Liver (tissue), 9 donors: ENCODE results near the gene ABCA13. TPM values are rescaled to one million over a fixed set of nuclear protein-coding genes. Genes with fewer than 3 reads are reported as not detected.

Experiments used
- DNase-seq: peaks from one replicate; pipeline ENCODE4 v3.0.0-alpha.2; 2017; ENCODE audit warnings: low spot score
- H3K27ac ChIP-seq, 2 donors: one replicate each; pipeline ENCODE4 v1.7.0; 2013; ENCODE audit warnings: inconsistent platforms in 2 of 2, low read length in 2 of 2, control low read depth in 1 of 2, low read depth in 1 of 2, mild to moderate bottlenecking in 1 of 2
- H3K27me3 ChIP-seq, 4 donors: one replicate each; pipeline versions ENCODE4 v1.6.1 to v1.7.0; 2013; ENCODE audit warnings: low read length in 3 of 4, inconsistent platforms in 1 of 4, mild to moderate bottlenecking in 1 of 4, moderate library complexity in 1 of 4; ENCODE audit not compliant: control insufficient read depth in 4 of 4, insufficient read depth in 4 of 4
- H3K36me3 ChIP-seq, 4 donors: one replicate each; pipeline versions ENCODE4 v1.6.1 to v1.7.0; 2013; ENCODE audit warnings: low read length in 3 of 4, mild to moderate bottlenecking in 3 of 4, low read depth in 1 of 4, moderate library complexity in 1 of 4; ENCODE audit not compliant: control insufficient read depth in 4 of 4, insufficient read depth in 3 of 4
- H3K4me1 ChIP-seq, 4 donors: one replicate each; pipeline versions ENCODE4 v1.6.1 to v1.7.0; 2013; ENCODE audit warnings: low read length in 3 of 4, mild to moderate bottlenecking in 3 of 4, moderate library complexity in 1 of 4; ENCODE audit not compliant: control insufficient read depth in 4 of 4, insufficient read depth in 4 of 4
- H3K4me3 ChIP-seq, 3 donors: one replicate each; pipeline versions ENCODE4 v1.6.1 to v1.7.0; 2013; ENCODE audit warnings: low read length in 3 of 3, control low read depth in 1 of 3, low read depth in 1 of 3, mild to moderate bottlenecking in 1 of 3
- H3K9ac ChIP-seq, 2 donors: one replicate each; pipeline ENCODE4 v1.7.0; 2013; ENCODE audit warnings: low read length in 2 of 2, mild to moderate bottlenecking in 2 of 2, moderate library complexity in 2 of 2, control low read depth in 1 of 2, low read depth in 1 of 2
- H3K9me3 ChIP-seq, 4 donors: one replicate each; pipeline versions ENCODE4 v1.6.1 to v1.7.0; 2013; ENCODE audit warnings: low read length in 3 of 4; ENCODE audit not compliant: control insufficient read depth in 4 of 4
- CTCF ChIP-seq: fragments of 150-350 bp; IDR thresholded peaks from 2 replicates; pipeline ENCODE4 v1.5.1; 2017; ENCODE audit warnings: improper control_type of control experiment, low read depth, low read length; ENCODE audit not compliant: missing input control
- EGR1 ChIP-seq, 2 donors: IDR thresholded peaks; 2 replicates each; pipeline ENCODE4 v1.6.1; 2016 to 2018; ENCODE audit warnings: antibody characterized with exemption in 2 of 2, low read depth in 2 of 2
- FOXA1 ChIP-seq: IDR thresholded peaks from 2 replicates; pipeline ENCODE4 v1.6.1; 2016; ENCODE audit warnings: antibody characterized with exemption
- FOXA2 ChIP-seq: IDR thresholded peaks from 2 replicates; pipeline ENCODE4 v1.6.1; 2016; ENCODE audit warnings: antibody characterized with exemption
- GABPA ChIP-seq, 2 donors: IDR thresholded peaks in 1 of 2; conservative IDR thresholded peaks in 1 of 2; 2 replicates each; pipeline ENCODE4 v1.6.1; 2016; ENCODE audit warnings: antibody characterized with exemption in 2 of 2, mild to moderate bottlenecking in 1 of 2, moderate library complexity in 1 of 2
- HNF4A ChIP-seq, 2 donors: conservative IDR thresholded peaks; 2 replicates each; pipeline ENCODE4 v1.6.1; 2016; ENCODE audit warnings: antibody characterized with exemption in 2 of 2, mild to moderate bottlenecking in 2 of 2
- HNF4G ChIP-seq: IDR thresholded peaks from 2 replicates; pipeline ENCODE4 v1.6.1; 2016; ENCODE audit warnings: antibody characterized with exemption
- JUND ChIP-seq, 2 donors: IDR thresholded peaks; 2 replicates each; pipeline ENCODE4 v1.6.1; 2016; ENCODE audit warnings: antibody characterized with exemption in 2 of 2
- NR2F2 ChIP-seq: IDR thresholded peaks from 2 replicates; pipeline ENCODE4 v1.6.1; 2016; ENCODE audit warnings: antibody characterized with exemption
- RAD21 ChIP-seq, 2 donors: IDR thresholded peaks; 2 replicates each; pipeline ENCODE4 v1.6.1; 2016; ENCODE audit warnings: antibody characterized with exemption in 2 of 2, mild to moderate bottlenecking in 2 of 2
- REST ChIP-seq: IDR thresholded peaks from 2 replicates; pipeline ENCODE4 v1.6.1; 2016; ENCODE audit warnings: antibody characterized with exemption, mild to moderate bottlenecking
- RXRA ChIP-seq, 2 donors: IDR thresholded peaks; 2 replicates each; pipeline ENCODE4 v1.6.1; 2017 to 2018; ENCODE audit warnings: antibody characterized with exemption in 2 of 2, mild to moderate bottlenecking in 1 of 2
- SP1 ChIP-seq: IDR thresholded peaks from 2 replicates; pipeline ENCODE4 v1.6.1; 2018; ENCODE audit warnings: antibody characterized with exemption, mild to moderate bottlenecking
- TAF1 ChIP-seq: conservative IDR thresholded peaks from 2 replicates; pipeline ENCODE4 v1.6.1; 2016; ENCODE audit warnings: antibody characterized with exemption, mild to moderate bottlenecking
- YY1 ChIP-seq: IDR thresholded peaks from 2 replicates; pipeline ENCODE4 v1.6.1; 2016; ENCODE audit warnings: antibody characterized with exemption, mild to moderate bottlenecking
- WGBS: extraction: QIAGEN DNeasy Blood & Tissue Kit; methylation state at CpG from one replicate; pipeline ENCODE4 v1.1.7; 2013; 5-methylcytosine and 5-hydroxymethylcytosine counted together
- polyA plus RNA-seq, 2 donors: library from polyadenylated mRNA; stranded (reverse) in 1 of 2; unstranded in 1 of 2; fragments of 200-250 nt in 1 of 2; fragments of >200 nt in 1 of 2; fragmentation: Nextera tagmentation in 1 of 2; extraction: Ambion mirVana in 1 of 2; gene quantifications; one replicate each; pipeline versions ENCODE4 v1.2.1 to v1.2.3, GENCODE V29; 2013 to 2015
- total RNA-seq, 2 donors: library from RNA; depleted of rRNA; stranded (reverse); fragments of >200 nt; gene quantifications; one replicate each; pipeline ENCODE4 v1.2.3, GENCODE V29; 2014
- TF ChIP-seq, protein P1 (sequence below): IDR thresholded peaks from 2 replicates; pipeline ENCODE4 v1.6.1; 2016; ENCODE audit warnings: antibody characterized with exemption
- TF ChIP-seq, protein P2 (sequence below): IDR thresholded peaks from 2 replicates; pipeline ENCODE4 v1.6.1; 2016; ENCODE audit warnings: antibody characterized with exemption
- TF ChIP-seq, protein P3 (sequence below): IDR thresholded peaks from 2 replicates; pipeline ENCODE4 v1.6.1; 2016; ENCODE audit warnings: antibody characterized with exemption
- donor health status: healthy.
- donor health status: healthy.
- donor health status: healthy.
- donor health status: healthy.
- donor health status: healthy.

ABCA13 gene
- total and polyA plus RNA-seq, 4 donors: 0.22 to 1.0 (median 0.66) TPM

DNA sequence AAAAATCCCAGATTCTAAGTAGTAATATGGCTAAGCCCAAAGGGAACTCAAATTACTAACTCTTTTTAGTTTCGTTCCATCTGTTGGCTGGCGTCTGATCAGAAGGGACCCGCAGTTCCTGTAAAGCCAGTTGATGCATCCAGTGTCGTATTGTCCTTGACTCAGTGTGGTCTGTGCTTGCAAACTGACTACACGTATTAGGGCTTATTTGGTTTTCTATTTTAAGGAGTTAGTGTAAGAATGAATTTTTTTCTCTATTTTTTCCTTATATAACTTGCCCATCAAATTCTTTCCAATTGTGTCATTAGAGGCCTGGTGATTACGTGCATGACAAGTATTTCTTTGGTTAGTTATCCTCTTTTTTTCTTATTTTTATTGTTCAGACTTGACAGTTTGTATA, 9.7 kb downstream of the ABCA13 start:
- no peak for DNase-seq
- Histone ChIP-seq H3K9me3 (no peaks in the 10 kb centered on the region), H3K27ac (no peak overlapping the region), H3K9ac (no peak overlapping the region), H3K4me3 (no peak overlapping the region), H3K4me1 (no peaks in the 10 kb centered on the region), H3K36me3 (no peaks in the 10 kb centered on the region), H3K27me3 (no peaks in the 10 kb centered on the region)
- 90% methylated on average over 6 of the region's 6 CpGs for WGBS
- TF ChIP-seq, protein P1, sequence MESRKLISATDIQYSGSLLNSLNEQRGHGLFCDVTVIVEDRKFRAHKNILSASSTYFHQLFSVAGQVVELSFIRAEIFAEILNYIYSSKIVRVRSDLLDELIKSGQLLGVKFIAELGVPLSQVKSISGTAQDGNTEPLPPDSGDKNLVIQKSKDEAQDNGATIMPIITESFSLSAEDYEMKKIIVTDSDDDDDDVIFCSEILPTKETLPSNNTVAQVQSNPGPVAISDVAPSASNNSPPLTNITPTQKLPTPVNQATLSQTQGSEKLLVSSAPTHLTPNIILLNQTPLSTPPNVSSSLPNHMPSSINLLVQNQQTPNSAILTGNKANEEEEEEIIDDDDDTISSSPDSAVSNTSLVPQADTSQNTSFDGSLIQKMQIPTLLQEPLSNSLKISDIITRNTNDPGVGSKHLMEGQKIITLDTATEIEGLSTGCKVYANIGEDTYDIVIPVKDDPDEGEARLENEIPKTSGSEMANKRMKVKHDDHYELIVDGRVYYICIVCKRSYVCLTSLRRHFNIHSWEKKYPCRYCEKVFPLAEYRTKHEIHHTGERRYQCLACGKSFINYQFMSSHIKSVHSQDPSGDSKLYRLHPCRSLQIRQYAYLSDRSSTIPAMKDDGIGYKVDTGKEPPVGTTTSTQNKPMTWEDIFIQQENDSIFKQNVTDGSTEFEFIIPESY: no peak

DNA sequence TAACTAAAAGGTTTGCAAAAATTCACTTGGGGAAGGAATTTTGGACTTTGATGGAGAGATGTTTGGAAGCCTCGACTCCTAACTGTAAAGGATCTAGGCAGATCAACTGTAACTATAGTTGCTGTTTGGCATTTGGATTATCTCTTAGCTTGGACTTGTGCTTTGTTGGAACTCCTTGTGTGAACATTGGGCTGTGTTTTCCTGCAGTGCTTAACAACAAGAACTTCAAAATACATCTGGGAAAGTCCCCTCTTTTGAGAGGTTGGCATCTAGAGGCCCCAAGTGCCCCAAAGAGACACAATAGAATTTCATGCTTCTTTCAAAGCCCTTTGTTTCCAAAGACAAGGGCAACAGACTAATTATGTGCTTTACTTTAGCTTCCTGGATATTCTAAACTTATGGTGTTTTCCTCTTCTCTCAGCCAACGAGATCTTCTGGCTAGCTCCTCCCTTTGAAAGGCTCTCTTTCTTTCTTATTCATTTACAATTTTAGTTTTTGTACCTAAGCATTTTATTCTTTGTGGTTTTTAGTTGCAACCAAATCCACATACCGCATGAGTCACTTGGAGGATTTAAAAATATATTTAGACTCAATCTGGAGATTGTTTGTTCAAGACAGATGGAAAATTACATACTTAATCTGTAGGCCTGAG, 11.6 kb downstream of the ABCA13 start:
- WGBS: 57% methylated on average over 3 of the region's 3 CpGs
- TF ChIP-seq HNF4G: no peak
- TF ChIP-seq, protein P2, sequence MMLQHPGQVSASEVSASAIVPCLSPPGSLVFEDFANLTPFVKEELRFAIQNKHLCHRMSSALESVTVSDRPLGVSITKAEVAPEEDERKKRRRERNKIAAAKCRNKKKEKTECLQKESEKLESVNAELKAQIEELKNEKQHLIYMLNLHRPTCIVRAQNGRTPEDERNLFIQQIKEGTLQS: no peak
- TF ChIP-seq GABPA (IDR thresholded peaks at IDR 0.05 in 1 of 2, conservative IDR thresholded peaks at IDR 0.05 in 1 of 2): no peak
- TF ChIP-seq JUND (IDR thresholded peaks at IDR 0.05): no peak
- TF ChIP-seq, protein P1: no peak
- no peak for TF ChIP-seq TAF1
- no peak for TF ChIP-seq FOXA2
- TF ChIP-seq, protein P3, sequence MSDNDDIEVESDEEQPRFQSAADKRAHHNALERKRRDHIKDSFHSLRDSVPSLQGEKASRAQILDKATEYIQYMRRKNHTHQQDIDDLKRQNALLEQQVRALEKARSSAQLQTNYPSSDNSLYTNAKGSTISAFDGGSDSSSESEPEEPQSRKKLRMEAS: no peak
- no peak for TF ChIP-seq FOXA1
- no peak for TF ChIP-seq REST
- no peak for TF ChIP-seq SP1
- TF ChIP-seq CTCF: no peak
- no peak for TF ChIP-seq RXRA (IDR thresholded peaks at IDR 0.05)
- TF ChIP-seq RAD21 (IDR thresholded peaks at IDR 0.05): no peak
- TF ChIP-seq EGR1 (IDR thresholded peaks at IDR 0.05; ENCODE audit: low read depth in 2 of 2): no peak
- TF ChIP-seq YY1: no peak
- no peak for TF ChIP-seq NR2F2
- no peak for TF ChIP-seq HNF4A (conservative IDR thresholded peaks at IDR 0.05)
- no peaks in the 10 kb centered on the region for H3K36me3 ChIP-seq
- no peak overlapping the region for H3K27ac ChIP-seq
- no peaks in the 10 kb centered on the region for H3K27me3 ChIP-seq
- no peaks in the 10 kb centered on the region for H3K4me1 ChIP-seq
- H3K4me3 ChIP-seq: no peak overlapping the region
- H3K9me3 ChIP-seq: peaks cover 0 to 8% (median 0%) of the 10 kb centered on the region in 4 donors
- no peak overlapping the region for H3K9ac ChIP-seq
- DNase-seq: no peak
